ENCODE measurements around the gene ATP2C2. TPM values are rescaled to one million over a fixed set of nuclear protein-coding genes. Genes with fewer than 3 reads are reported as not detected.
A peak's percentile ranks its signal among the peaks of the same experiment; 100 is the strongest.

The ATP2C2 gene
- total RNA-seq, 1 donor = not detected

- Histone ChIP-seq H3K36me3 (ENCODE audit: insufficient read depth, low read length) (peaks cover 31% of the 10 kb centered on the region), H3K4me1 (ENCODE audit: insufficient read depth, low read length) (peaks cover 17% of the 10 kb centered on the region), H2AFZ (ENCODE audit: low read length) (no peak overlapping the region), H3K9me3 (ENCODE audit: low read depth, low read length) (no peaks in the 10 kb centered on the region), H3K4me3 (ENCODE audit: insufficient read depth, low read length) (no peak overlapping the region), H3K4me2 (ENCODE audit: insufficient read depth, low read length) (no peak overlapping the region), H3K27me3 (ENCODE audit: insufficient read depth, low read length) (no peaks in the 10 kb centered on the region), H3K79me2 (ENCODE audit: insufficient read depth, low read length) (peaks cover 27% of the 10 kb centered on the region), H3K27ac (ENCODE audit: low read depth, low read length) (no peak overlapping the region), H4K20me1 (ENCODE audit: insufficient read depth, low read length) (peaks cover 18% of the 10 kb centered on the region)
- DNase-seq (ENCODE audit: insufficient read length, low spot score, missing footprints) = no peak
- no peak for TF ChIP-seq CTCF (IDR thresholded peaks at IDR 0.05; ENCODE audit: extremely low read depth, low read depth, low read length)
These were observed 108.1 kb downstream of the ATP2C2 start for GRCh38 chr16:84476401-84476800.

- H2AFZ ChIP-seq (ENCODE audit: low read length) = no peak overlapping the region
- H4K20me1 ChIP-seq (ENCODE audit: insufficient read depth, low read length) = peaks cover 18% of the 10 kb centered on the region
- no peak overlapping the region for H3K4me2 ChIP-seq (ENCODE audit: insufficient read depth, low read length)
- H3K9me3 ChIP-seq (ENCODE audit: low read depth, low read length) = no peaks in the 10 kb centered on the region
- peaks cover 16% of the 10 kb centered on the region for H3K79me2 ChIP-seq (ENCODE audit: insufficient read depth, low read length)
- no peak for TF ChIP-seq CTCF (IDR thresholded peaks at IDR 0.05; ENCODE audit: extremely low read depth, low read depth, low read length)
- no peaks in the 10 kb centered on the region for H3K27me3 ChIP-seq (ENCODE audit: insufficient read depth, low read length)
- peaks cover 37% of the 10 kb centered on the region for H3K36me3 ChIP-seq (ENCODE audit: insufficient read depth, low read length)
- no peak overlapping the region for H3K4me3 ChIP-seq (ENCODE audit: insufficient read depth, low read length)
- no peak overlapping the region for H3K27ac ChIP-seq (ENCODE audit: low read depth, low read length)
- DNase-seq (ENCODE audit: insufficient read length, low spot score, missing footprints) = no peak
- H3K4me1 ChIP-seq (ENCODE audit: insufficient read depth, low read length) = peaks cover 17% of the 10 kb centered on the region
These were observed 109.3 kb downstream of the ATP2C2 start for GRCh38 chr16:84477661-84478060.

GRCh38 chr16:84478172-84478947 is 110.0 kb downstream of the ATP2C2 start:
- no peak for TF ChIP-seq CTCF (IDR thresholded peaks at IDR 0.05; ENCODE audit: extremely low read depth, low read depth, low read length)
- no peaks in the 10 kb centered on the region for H3K9me3 ChIP-seq (ENCODE audit: low read depth, low read length)
- peaks cover 17% of the 10 kb centered on the region for H3K4me1 ChIP-seq (ENCODE audit: insufficient read depth, low read length)
- peaks cover 23% of the 10 kb centered on the region for H4K20me1 ChIP-seq (ENCODE audit: insufficient read depth, low read length)
- H3K4me2 ChIP-seq (ENCODE audit: insufficient read depth, low read length) = peak overlapping the region; percentile 8
- H3K36me3 ChIP-seq (ENCODE audit: insufficient read depth, low read length) = peaks cover 44% of the 10 kb centered on the region
- no peaks in the 10 kb centered on the region for H3K27me3 ChIP-seq (ENCODE audit: insufficient read depth, low read length)
- H3K27ac ChIP-seq (ENCODE audit: low read depth, low read length) = peak overlapping the region; percentile 71
- H2AFZ ChIP-seq (ENCODE audit: low read length) = no peak overlapping the region
- H3K79me2 ChIP-seq (ENCODE audit: insufficient read depth, low read length) = peaks cover 11% of the 10 kb centered on the region
- H3K4me3 ChIP-seq (ENCODE audit: insufficient read depth, low read length) = no peak overlapping the region
- DNase-seq (ENCODE audit: insufficient read length, low spot score, missing footprints) = peak; percentile 96

GRCh38 chr16:84479716-84480450 is 111.5 kb downstream of the ATP2C2 start:
- Histone ChIP-seq H3K79me2 (ENCODE audit: insufficient read depth, low read length) (peaks cover 1% of the 10 kb centered on the region), H3K9me3 (ENCODE audit: low read depth, low read length) (no peaks in the 10 kb centered on the region), H3K4me2 (ENCODE audit: insufficient read depth, low read length) (no peak overlapping the region), H3K36me3 (ENCODE audit: insufficient read depth, low read length) (peaks cover 51% of the 10 kb centered on the region), H3K4me3 (ENCODE audit: insufficient read depth, low read length) (no peak overlapping the region), H3K27ac (ENCODE audit: low read depth, low read length) (no peak overlapping the region), H4K20me1 (ENCODE audit: insufficient read depth, low read length) (peaks cover 35% of the 10 kb centered on the region), H3K4me1 (ENCODE audit: insufficient read depth, low read length) (peaks cover 17% of the 10 kb centered on the region), H3K27me3 (ENCODE audit: insufficient read depth, low read length) (no peaks in the 10 kb centered on the region), H2AFZ (ENCODE audit: low read length) (no peak overlapping the region)
- no peak for DNase-seq (ENCODE audit: insufficient read length, low spot score, missing footprints)
- TF ChIP-seq CTCF (IDR thresholded peaks at IDR 0.05; ENCODE audit: extremely low read depth, low read depth, low read length) = no peak

All from osteoblast (primary cell).